Suprapubic skin (tissue), 3 donors: ENCODE measurements around the gene LLCFC1.

Experiments used
- CTCF ChIP-seq, 2 donors: fragments of 200-600 bp in 1 of 2; fragments of 450-650 bp in 1 of 2; sonication (generic) in 1 of 2; IDR thresholded peaks; one replicate each; pipeline ENCODE4 v1.5.1; 2016 to 2019; ENCODE audit warnings: antibody characterized with exemption in 2 of 2, mild to moderate bottlenecking in 1 of 2, moderate library complexity in 1 of 2
- POLR2AphosphoS5 ChIP-seq, 3 donors: sonication (generic); formaldehyde crosslinking; IDR thresholded peaks; one replicate each; pipeline ENCODE4 v1.6.1; 2017; ENCODE audit warnings: antibody characterized with exemption in 3 of 3

GRCh38 chr7:142961595-142961972 is 22.3 kb downstream of the LLCFC1 start:
- TF ChIP-seq CTCF (IDR thresholded peaks at IDR 0.05) (no peak), POLR2AphosphoS5 (IDR thresholded peaks at IDR 0.05) (no peak)
